Astrocyte (in vitro differentiated cells and primary cell): Measurements from ENCODE around the gene LRRFIP1. TPM values are rescaled to one million over a fixed set of nuclear protein-coding genes. Genes with fewer than 3 reads are reported as not detected.
A peak's percentile ranks its signal among the peaks of the same experiment; 100 is the strongest.

Experiments
- DNase-seq: peaks from one replicate; pipeline ENCODE4 v3.0.0-alpha.2; 2010; ENCODE audit warnings: low read depth
- FAIRE-seq: peaks from 2 replicates; lab custom pipeline; 2011; peaks lifted over from hg19 to GRCh38; lab: Jason Lieb, UNC
- H2AFZ ChIP-seq: 2 replicates; pipeline ENCODE4 v1.6.0; 2012; ENCODE audit warnings: low read depth, low read length, inconsistent platforms
- H3K27ac ChIP-seq: 2 replicates; pipeline ENCODE4 v1.5.1; 2011; ENCODE audit warnings: low read depth, low read length, inconsistent platforms
- H3K27me3 ChIP-seq: 2 replicates; pipeline ENCODE4 v1.6.0; 2011; ENCODE audit warnings: low read length, inconsistent platforms; ENCODE audit not compliant: insufficient read depth
- H3K36me3 ChIP-seq: 2 replicates; pipeline ENCODE4 v1.5.1; 2011; ENCODE audit warnings: low read length, inconsistent platforms; ENCODE audit not compliant: insufficient read depth
- H3K4me1 ChIP-seq: 2 replicates; pipeline ENCODE4 v1.5.1; 2011; ENCODE audit warnings: low read length, inconsistent platforms; ENCODE audit not compliant: insufficient read depth
- H3K4me2 ChIP-seq: 2 replicates; pipeline ENCODE4 v1.6.0; 2012; ENCODE audit warnings: low read length, inconsistent platforms
- H3K4me3 ChIP-seq: 2 replicates; pipeline ENCODE4 v1.5.1; 2011; ENCODE audit warnings: low read depth, mild to moderate bottlenecking, low read length, inconsistent platforms; ENCODE audit not compliant: insufficient read depth
- H3K79me2 ChIP-seq: 2 replicates; pipeline ENCODE4 v1.6.0; 2012; ENCODE audit warnings: mild to moderate bottlenecking, low read length, inconsistent platforms; ENCODE audit not compliant: insufficient read depth
- H3K9ac ChIP-seq: 2 replicates; pipeline ENCODE4 v1.6.0; 2012; ENCODE audit warnings: mild to moderate bottlenecking, low read length, inconsistent platforms
- H3K9me3 ChIP-seq: 2 replicates; pipeline ENCODE4 v1.5.1; 2012; ENCODE audit warnings: low read depth, mild to moderate bottlenecking, low read length, inconsistent platforms; ENCODE audit not compliant: insufficient read depth
- H4K20me1 ChIP-seq: 2 replicates; pipeline ENCODE4 v1.6.0; 2012; ENCODE audit warnings: low read length, inconsistent platforms; ENCODE audit not compliant: insufficient read depth
- H3K27ac Mint-ChIP-seq: one replicate; pipeline ENCODE4 v1.8.0; 2021; ENCODE audit warnings: mild to moderate bottlenecking, mixed read lengths; ENCODE audit not compliant: unreplicated experiment
- H3K27me3 Mint-ChIP-seq: one replicate; pipeline ENCODE4 v1.8.0; 2021; ENCODE audit warnings: low read depth, mixed read lengths; ENCODE audit not compliant: unreplicated experiment
- H3K36me3 Mint-ChIP-seq: one replicate; pipeline ENCODE4 v1.8.0; 2021; ENCODE audit warnings: low read depth, mixed read lengths; ENCODE audit not compliant: unreplicated experiment
- H3K4me1 Mint-ChIP-seq: one replicate; pipeline ENCODE4 v1.8.0; 2021; ENCODE audit warnings: low read depth, mixed read lengths; ENCODE audit not compliant: unreplicated experiment
- H3K4me3 Mint-ChIP-seq: one replicate; pipeline ENCODE4 v1.8.0; 2021; ENCODE audit warnings: mild to moderate bottlenecking, moderate library complexity, mixed read lengths; ENCODE audit not compliant: unreplicated experiment
- H3K9me3 Mint-ChIP-seq: one replicate; pipeline ENCODE4 v1.8.0; 2021; ENCODE audit warnings: mild to moderate bottlenecking, mixed read lengths; ENCODE audit not compliant: unreplicated experiment
- CTCF ChIP-seq: IDR thresholded peaks from 2 replicates; pipeline ENCODE4 v1.5.1; 2011; ENCODE audit warnings: low read depth, mild to moderate bottlenecking, inconsistent platforms, low read length, moderate library complexity; ENCODE audit not compliant: insufficient read depth
- EZH2 ChIP-seq: IDR thresholded peaks from 2 replicates; pipeline ENCODE4 v1.6.1; 2012; ENCODE audit warnings: mild to moderate bottlenecking, low read length, inconsistent platforms; ENCODE audit not compliant: insufficient read depth
- total RNA-seq: library from RNA; stranded (reverse); gene quantifications from 2 replicates; pipeline ENCODE4 v1.2.1, GENCODE V29; 2021

LRRFIP1 gene
- total RNA-seq, 1 donor from 2014 or later, result 83.3 TPM

GRCh38 chr2:237667893-237668292, 40.5 kb downstream of the LRRFIP1 start:
- H3K27ac ChIP-seq, result no peak overlapping the region
- H4K20me1 ChIP-seq, result peaks cover 7% of the 10 kb centered on the region
- no peak overlapping the region for H2AFZ ChIP-seq
- no peak for TF ChIP-seq EZH2
- no peak for TF ChIP-seq CTCF
- H3K9me3 Mint-ChIP-seq, result no peaks in the 10 kb centered on the region
- peaks cover 2% of the 10 kb centered on the region for H3K36me3 Mint-ChIP-seq
- FAIRE-seq, result no peak
- H3K36me3 ChIP-seq, result no peaks in the 10 kb centered on the region
- H3K27ac Mint-ChIP-seq, result no peak overlapping the region
- no peaks in the 10 kb centered on the region for H3K27me3 ChIP-seq
- peaks cover 4% of the 10 kb centered on the region for H3K27me3 Mint-ChIP-seq
- H3K4me3 ChIP-seq, result no peak overlapping the region
- H3K4me2 ChIP-seq, result no peak overlapping the region
- H3K9me3 ChIP-seq, result no peaks in the 10 kb centered on the region
- H3K4me1 ChIP-seq, result peaks cover 24% of the 10 kb centered on the region
- H3K4me3 Mint-ChIP-seq, result no peak overlapping the region
- no peak overlapping the region for H3K9ac ChIP-seq
- peaks cover 18% of the 10 kb centered on the region for H3K4me1 Mint-ChIP-seq
- DNase-seq, result no peak
- H3K79me2 ChIP-seq, result peaks cover 16% of the 10 kb centered on the region

GRCh38 chr2:237668440-237668839, 41.1 kb downstream of the LRRFIP1 start:
- TF ChIP-seq EZH2, result no peak
- TF ChIP-seq CTCF, result no peak
- Mint-ChIP-seq H3K27me3 (peaks cover 4% of the 10 kb centered on the region), H3K4me3 (no peak overlapping the region), H3K27ac (peak overlapping the region; percentile 30), H3K9me3 (no peaks in the 10 kb centered on the region), H3K36me3 (peaks cover 2% of the 10 kb centered on the region), H3K4me1 (peaks cover 17% of the 10 kb centered on the region)
- DNase-seq (no peak), FAIRE-seq (no peak)
- Histone ChIP-seq H3K9me3 (no peaks in the 10 kb centered on the region), H3K79me2 (peaks cover 17% of the 10 kb centered on the region), H3K27me3 (no peaks in the 10 kb centered on the region), H3K4me2 (no peak overlapping the region), H3K4me3 (no peak overlapping the region), H3K27ac (no peak overlapping the region), H3K36me3 (no peaks in the 10 kb centered on the region), H3K9ac (no peak overlapping the region), H4K20me1 (peaks cover 3% of the 10 kb centered on the region), H2AFZ (no peak overlapping the region), H3K4me1 (peaks cover 27% of the 10 kb centered on the region)

- Histone ChIP-seq H3K4me1 (peaks cover 35% of the 10 kb centered on the region), H3K36me3 (no peaks in the 10 kb centered on the region), H3K4me3 (peak overlapping the region; percentile 25), H3K4me2 (peak overlapping the region; percentile 74), H4K20me1 (no peaks in the 10 kb centered on the region), H3K9me3 (no peaks in the 10 kb centered on the region), H3K9ac (peak overlapping the region; percentile 81), H2AFZ (no peak overlapping the region), H3K79me2 (peaks cover 15% of the 10 kb centered on the region), H3K27ac (peak overlapping the region; percentile 93), H3K27me3 (no peaks in the 10 kb centered on the region)
- H3K27me3 Mint-ChIP-seq, result peaks cover 2% of the 10 kb centered on the region
- peaks cover 24% of the 10 kb centered on the region for H3K4me1 Mint-ChIP-seq
- H3K4me3 Mint-ChIP-seq, result peak overlapping the region; percentile 6
- no peak overlapping the region for H3K27ac Mint-ChIP-seq
- DNase-seq (no peak), FAIRE-seq (peak; percentile 47)
- H3K9me3 Mint-ChIP-seq, result no peaks in the 10 kb centered on the region
- H3K36me3 Mint-ChIP-seq, result peaks cover 2% of the 10 kb centered on the region
- TF ChIP-seq EZH2, result no peak
- TF ChIP-seq CTCF, result no peak
Measured at GRCh38 chr2:237669283-237669627, 41.9 kb downstream of the LRRFIP1 start.
